Lower leg skin (tissue), 4 donors: ENCODE data around the gene LRFN3. TPM values are rescaled to one million over a fixed set of nuclear protein-coding genes. Genes with fewer than 3 reads are reported as not detected.
"Not testable (repeated sequence)": the region's sequence is repeated elsewhere in the genome, so short reads cannot be mapped to it uniquely, and the experiment has no call there.

Experiments used
- DNase-seq, 2 donors: peaks; one replicate each; pipeline ENCODE4 v3.0.0-alpha.2; 2019; ENCODE audit warnings: low spot score in 2 of 2
- H3K4me3 ChIP-seq: fragments of 200-600 bp; sonication (generic); 2 replicates; pipeline ENCODE4 v1.5.1; 2017; ENCODE audit warnings: mild to moderate bottlenecking, low read depth; ENCODE audit not compliant: poor library complexity, severe bottlenecking
- POLR2A ChIP-seq, 2 donors: fragments of 450-650 bp; IDR thresholded peaks; one replicate each; pipeline ENCODE4 v1.6.1; 2016 to 2017; ENCODE audit warnings: antibody characterized with exemption in 2 of 2, mild to moderate bottlenecking in 1 of 2, moderate library complexity in 1 of 2
- WGBS, 2 donors: methylation state at CpG; one replicate each; pipeline ENCODE4 v1.1.5; 2018; 5-methylcytosine and 5-hydroxymethylcytosine counted together
- intact Hi-C: fragments of 100-400 bp; cut with DNase I; formaldehyde crosslinking; loops from one replicate; pipeline ENCODE4 v1.15.0; 2023; ENCODE audit warnings: low total_unique reads
- total RNA-seq, 4 donors: library from RNA; depleted of rRNA; stranded (reverse); fragments of >200 nt; gene quantifications; one replicate each; pipeline ENCODE4 v1.1.0, GENCODE V29; 2016
- TF ChIP-seq, protein P1 (sequence below), 3 donors: fragments of 450-650 bp; IDR thresholded peaks; one replicate each; pipeline ENCODE4 v1.5.1; 2016; ENCODE audit warnings: antibody characterized with exemption in 3 of 3, mild to moderate bottlenecking in 3 of 3, moderate library complexity in 2 of 3

Gene LRFN3
- total RNA-seq, 4 donors from 2014 or later = 6.8 to 17.9 (median 11.4) TPM

DNA sequence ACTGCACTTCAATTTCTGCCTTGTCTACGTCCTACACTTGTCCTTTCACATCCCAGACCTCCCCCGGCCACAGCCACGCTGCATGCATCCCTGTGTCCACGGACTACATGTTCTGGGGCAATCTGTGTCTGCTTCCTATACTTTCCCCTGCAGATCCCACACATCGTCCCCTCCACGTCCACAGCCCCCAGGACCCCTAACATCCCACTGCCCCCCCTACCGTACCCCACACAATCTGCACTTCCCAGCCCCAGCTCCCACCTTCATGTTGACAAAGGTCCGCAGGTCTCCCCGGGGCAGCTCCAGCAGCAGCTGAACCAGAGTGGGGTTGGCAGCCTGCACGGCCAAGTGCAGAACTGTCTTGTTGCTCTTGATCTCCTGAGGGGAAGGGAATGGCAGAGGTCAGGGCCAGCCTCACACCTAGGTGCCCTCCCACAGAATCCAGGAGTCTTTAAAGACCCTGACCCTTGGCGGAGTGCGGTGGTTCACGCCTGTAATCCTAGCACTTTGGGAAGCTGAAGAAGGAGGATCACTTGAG is 46.0 kb upstream of the LRFN3 start:
- DNase-seq = no peak
- no peak overlapping the region for H3K4me3 ChIP-seq
- WGBS, 2 donors = 91 to 97% methylated on average over 13 of the region's 13 CpGs
- intact Hi-C loops = no loop called here
- TF ChIP-seq POLR2A (IDR thresholded peaks at IDR 0.05) = no peak
- TF ChIP-seq, protein P1, sequence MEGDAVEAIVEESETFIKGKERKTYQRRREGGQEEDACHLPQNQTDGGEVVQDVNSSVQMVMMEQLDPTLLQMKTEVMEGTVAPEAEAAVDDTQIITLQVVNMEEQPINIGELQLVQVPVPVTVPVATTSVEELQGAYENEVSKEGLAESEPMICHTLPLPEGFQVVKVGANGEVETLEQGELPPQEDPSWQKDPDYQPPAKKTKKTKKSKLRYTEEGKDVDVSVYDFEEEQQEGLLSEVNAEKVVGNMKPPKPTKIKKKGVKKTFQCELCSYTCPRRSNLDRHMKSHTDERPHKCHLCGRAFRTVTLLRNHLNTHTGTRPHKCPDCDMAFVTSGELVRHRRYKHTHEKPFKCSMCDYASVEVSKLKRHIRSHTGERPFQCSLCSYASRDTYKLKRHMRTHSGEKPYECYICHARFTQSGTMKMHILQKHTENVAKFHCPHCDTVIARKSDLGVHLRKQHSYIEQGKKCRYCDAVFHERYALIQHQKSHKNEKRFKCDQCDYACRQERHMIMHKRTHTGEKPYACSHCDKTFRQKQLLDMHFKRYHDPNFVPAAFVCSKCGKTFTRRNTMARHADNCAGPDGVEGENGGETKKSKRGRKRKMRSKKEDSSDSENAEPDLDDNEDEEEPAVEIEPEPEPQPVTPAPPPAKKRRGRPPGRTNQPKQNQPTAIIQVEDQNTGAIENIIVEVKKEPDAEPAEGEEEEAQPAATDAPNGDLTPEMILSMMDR (IDR thresholded peaks at IDR 0.05) = no peak

DNA sequence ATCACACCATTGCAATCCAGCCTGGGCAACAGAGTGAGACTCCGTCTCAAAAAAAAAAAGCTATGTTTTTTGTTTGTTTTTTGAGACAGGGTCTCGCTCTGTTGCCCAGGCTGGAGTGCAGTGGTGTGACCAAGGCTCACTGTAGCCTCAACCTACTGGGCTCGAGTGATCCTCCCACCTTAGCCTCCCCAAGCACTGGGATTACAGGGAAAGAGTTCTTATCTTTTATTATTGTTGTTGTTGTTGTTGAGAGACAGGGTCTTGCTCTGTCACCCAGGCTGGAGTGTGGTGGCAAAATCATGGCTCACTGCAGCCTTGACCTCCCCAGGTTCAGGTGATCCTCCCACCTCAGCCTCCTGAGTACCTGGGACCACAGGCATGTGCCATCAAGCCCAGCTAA is 44.4 kb upstream of the LRFN3 start:
- H3K4me3 ChIP-seq, intact Hi-C loops, DNase-seq: not testable (repeated sequence)
- 97% methylated on average over 3 of the region's 3 CpGs for WGBS, 2 donors

DNA sequence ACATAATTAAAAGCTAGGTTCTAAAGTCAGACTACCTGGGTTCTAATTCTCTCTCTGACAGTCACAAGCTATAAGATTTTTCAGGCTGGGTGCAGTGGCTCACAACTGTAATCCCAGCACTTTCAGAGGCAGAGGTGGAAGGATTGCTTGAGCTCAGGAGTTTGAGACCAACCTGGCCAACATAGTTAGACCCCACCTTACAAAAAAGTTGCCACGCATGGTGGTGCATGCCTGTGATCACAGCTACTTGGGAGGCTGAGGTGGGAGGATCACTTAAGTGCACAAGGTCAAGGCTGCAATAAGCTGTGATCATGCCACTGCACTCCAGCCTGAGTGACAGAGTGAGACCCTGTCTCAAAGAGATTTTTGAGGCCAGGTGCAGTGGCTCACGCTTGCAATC is 41.8 kb upstream of the LRFN3 start:
- DNase-seq = no peak
- intact Hi-C loops = no loop called here
- H3K4me3 ChIP-seq = no peak overlapping the region
- TF ChIP-seq, protein P1 (IDR thresholded peaks at IDR 0.05) = no peak
- TF ChIP-seq POLR2A (IDR thresholded peaks at IDR 0.05) = no peak
- 93 to 100% methylated on average over 2 of the region's 2 CpGs for WGBS, 2 donors

DNA sequence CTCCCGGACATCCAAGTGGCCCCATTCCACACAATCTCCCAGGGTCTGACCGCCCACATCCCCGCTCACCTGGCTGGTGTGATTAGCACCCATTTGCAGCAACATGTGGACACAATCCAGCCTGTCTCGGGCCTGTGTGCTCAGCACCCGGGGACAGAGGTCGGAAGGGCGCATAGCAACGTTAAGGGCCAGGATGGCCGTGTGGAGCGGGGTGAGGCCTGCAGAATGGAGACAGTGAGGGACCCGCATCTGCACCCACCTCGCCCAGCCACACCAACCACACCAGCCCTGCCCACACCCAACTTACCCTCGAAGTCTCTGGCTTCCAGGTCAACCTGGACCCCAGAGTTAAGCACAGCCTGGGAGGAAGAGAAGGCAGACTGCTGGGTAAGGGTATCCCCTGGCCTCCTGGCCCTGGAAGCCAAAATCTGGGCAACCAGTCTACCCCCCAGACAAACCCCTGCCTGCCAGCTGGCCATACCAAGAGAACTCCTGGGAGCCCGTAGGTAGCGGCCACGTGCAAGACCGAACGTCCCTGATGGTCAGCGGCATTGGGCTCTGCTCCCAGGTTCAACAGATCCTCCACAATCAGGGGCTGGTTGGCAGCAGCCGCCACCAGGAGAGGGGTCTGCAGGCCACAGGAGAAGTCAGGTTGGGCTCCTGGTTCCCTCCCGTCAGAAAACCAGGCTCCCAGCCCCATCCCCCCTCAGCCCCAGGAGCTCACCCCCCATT is 40.1 kb upstream of the LRFN3 start:
- TF ChIP-seq POLR2A (IDR thresholded peaks at IDR 0.05) = no peak
- TF ChIP-seq, protein P1 (IDR thresholded peaks at IDR 0.05) = no peak
- DNase-seq = no peak
- 93 to 96% methylated on average over 19 to 20 of the region's 21 CpGs for WGBS, 2 donors
- intact Hi-C loops = loop anchor here (5.0 kb wide), 1 partner anchor 36 kb away; no protein-coding TSS in a partner anchor
- no peak overlapping the region for H3K4me3 ChIP-seq

DNA sequence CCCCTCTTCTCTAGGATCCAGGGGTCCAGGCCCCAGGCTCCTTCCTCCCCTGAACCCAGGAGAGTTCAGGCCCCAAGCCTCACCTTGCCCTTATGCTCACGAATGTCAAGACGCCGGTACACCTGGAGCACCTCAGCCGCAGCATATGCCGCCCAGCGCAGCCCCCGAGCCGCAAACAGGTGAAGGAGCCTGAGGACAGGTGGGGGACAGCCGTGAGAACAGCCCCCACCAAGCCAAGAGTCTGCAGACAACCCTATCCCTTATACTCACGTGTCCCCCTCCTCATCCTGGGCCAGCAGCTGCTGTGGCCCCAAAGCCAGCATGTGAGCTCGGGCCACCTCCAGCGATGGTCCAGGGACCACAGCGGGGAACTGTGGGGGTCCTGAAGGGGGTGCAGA is 39.5 kb upstream of the LRFN3 start:
- intact Hi-C loops = loop anchor here (5.0 kb wide), 1 partner anchor 36 kb away; no protein-coding TSS in a partner anchor
- TF ChIP-seq POLR2A (IDR thresholded peaks at IDR 0.05) = no peak
- TF ChIP-seq, protein P1 (IDR thresholded peaks at IDR 0.05) = no peak
- DNase-seq = no peak
- H3K4me3 ChIP-seq = no peak overlapping the region
- 85 to 92% methylated on average over 13 of the region's 13 CpGs for WGBS, 2 donors

DNA sequence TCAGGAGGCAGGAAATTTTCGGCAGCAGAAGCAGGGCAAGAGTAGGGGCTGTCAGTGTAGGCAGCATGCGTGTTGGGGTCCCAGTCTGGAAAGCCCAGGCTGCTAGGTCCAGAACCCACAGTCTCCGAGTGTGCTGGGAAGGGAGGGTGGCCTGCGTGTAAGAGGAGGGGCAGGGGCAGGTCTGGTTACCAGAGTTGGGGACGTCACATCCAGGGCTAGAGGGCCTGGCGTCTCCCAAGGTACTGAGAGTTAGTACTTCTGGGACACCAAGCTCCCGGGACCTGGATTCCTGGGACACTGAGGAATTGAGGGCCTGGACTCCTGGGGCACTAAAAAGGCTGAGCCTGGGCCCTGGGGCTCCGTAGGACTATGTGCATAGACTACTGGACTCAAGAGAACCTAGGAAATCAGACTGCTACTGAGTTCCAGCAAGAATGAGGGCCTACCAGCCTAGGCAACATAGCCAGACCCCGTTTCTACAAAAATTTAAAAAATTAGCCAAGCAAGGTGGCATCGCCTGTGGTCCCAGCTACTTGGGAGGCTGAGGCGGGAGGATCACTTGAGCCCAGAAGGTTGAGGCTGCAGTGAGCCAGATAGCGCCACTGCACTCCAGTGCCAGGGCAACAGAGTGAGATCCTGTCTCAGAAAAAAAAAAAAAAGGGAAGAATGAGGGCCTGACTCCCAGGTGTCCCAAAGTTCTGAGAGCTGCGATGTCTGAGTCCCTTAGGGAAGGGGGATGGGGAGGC is 38.3 kb upstream of the LRFN3 start:
- no peak for DNase-seq
- H3K4me3 ChIP-seq = no peak overlapping the region
- WGBS, 2 donors = 87 to 88% methylated on average over 13 of the region's 13 CpGs
- TF ChIP-seq, protein P1 (IDR thresholded peaks at IDR 0.05) = no peak
- no peak for TF ChIP-seq POLR2A (IDR thresholded peaks at IDR 0.05)
- intact Hi-C loops = loop anchor here (5.0 kb wide), 1 partner anchor 34 kb away; no protein-coding TSS in a partner anchor
